GM18505 (cell line): ENCODE data around the gene POC5.

Source experiments
- ATAC-seq: cut with Tn5 transposase; IDR thresholded peaks from one replicate; pipeline ENCODE4 v1.9.1; 2021; ENCODE audit not compliant: unreplicated experiment
- POLR2A ChIP-seq: IDR thresholded peaks from 4 replicates; pipeline ENCODE4 v1.6.1; 2011; ENCODE audit warnings: borderline replicate concordance; ENCODE audit not compliant: insufficient read depth, insufficient read length; ENCODE audit errors: extremely low read depth

Gene POC5

GRCh38 chr5:75637949-75638348 is 79.3 kb downstream of the POC5 start:
- ATAC-seq: no peak
- TF ChIP-seq POLR2A: no peak

GRCh38 chr5:75632321-75632720 is 84.9 kb downstream of the POC5 start:
- ATAC-seq: no peak
- TF ChIP-seq POLR2A: no peak

GRCh38 chr5:75630875-75631274 is 86.4 kb downstream of the POC5 start:
- ATAC-seq: no peak
- TF ChIP-seq POLR2A: no peak

- TF ChIP-seq POLR2A: no peak
- no peak for ATAC-seq
These were observed 89.4 kb downstream of the POC5 start for GRCh38 chr5:75627801-75628200.

GRCh38 chr5:75626959-75627358 is 90.3 kb downstream of the POC5 start:
- TF ChIP-seq POLR2A: no peak
- ATAC-seq: no peak
